OCI-LY3 (cell line): ENCODE measurements around the gene DYNLRB1.

Experiments used
- H2AFZ ChIP-seq: fragments of 200-600, 300-600 bp; shearing (Covaris generic); 2 replicates; pipeline ENCODE4 v1.6.0; 2014; ENCODE audit warnings: antibody characterized with exemption, low read depth, low read length
- H3K27ac ChIP-seq: fragments of 200-600, 300-600 bp; sonication (generic); 2 replicates; pipeline ENCODE4 v1.5.1; 2014; ENCODE audit warnings: mild to moderate bottlenecking, low read length, moderate library complexity, mixed read lengths
- H3K27me3 ChIP-seq: fragments of 200-600, 300-600 bp; sonication (generic); 2 replicates; pipeline ENCODE4 v1.6.1; 2014; ENCODE audit warnings: low read depth, low read length, mixed read lengths
- H3K36me3 ChIP-seq: fragments of 200-600, 300-600 bp; sonication (generic); replicated peaks from 2 replicates; pipeline ENCODE3; 2014; ENCODE audit warnings: low read depth, low read length, mixed read lengths
- H3K4me1 ChIP-seq: fragments of 300-600, 200-600 bp; sonication (generic); 2 replicates; pipeline ENCODE4 v1.6.1; 2014; ENCODE audit warnings: low read length, mixed read lengths
- H3K4me2 ChIP-seq: fragments of 200-600, 300-600 bp; sonication (generic); 2 replicates; pipeline ENCODE4 v1.6.1; 2014; ENCODE audit warnings: low read length, mixed read lengths
- H3K4me3 ChIP-seq: fragments of 300-600, 200-600 bp; sonication (generic); 2 replicates; pipeline ENCODE4 v1.5.1; 2014; ENCODE audit warnings: antibody characterized with exemption, mild to moderate bottlenecking, low read length, moderate library complexity
- H3K79me2 ChIP-seq: fragments of 300-600, 200-600 bp; shearing (Covaris generic); 2 replicates; pipeline ENCODE4 v1.6.1; 2014; ENCODE audit warnings: mild to moderate bottlenecking, low read length, mixed read lengths
- H3K9ac ChIP-seq: fragments of 300-600, 200-600 bp; shearing (Covaris generic); 2 replicates; pipeline ENCODE4 v1.6.0; 2014; ENCODE audit warnings: mild to moderate bottlenecking, low read length, moderate library complexity
- H3K9me3 ChIP-seq: fragments of 200-600, 300-600 bp; shearing (Covaris generic); 2 replicates; pipeline ENCODE4 v1.6.1; 2014; ENCODE audit warnings: low read length, mixed read lengths; ENCODE audit not compliant: insufficient read depth
- H4K20me1 ChIP-seq: fragments of 200-600, 300-600 bp; sonication (generic); 2 replicates; pipeline ENCODE4 v1.6.1; 2016; ENCODE audit warnings: low read length, mixed read lengths; ENCODE audit not compliant: insufficient read depth
- CTCF ChIP-seq: fragments of 200-600, 300-600 bp; sonication (generic); IDR thresholded peaks from 2 replicates; pipeline ENCODE4 v1.5.1; 2014; ENCODE audit warnings: antibody characterized with exemption, low read length, low read depth
- EZH2phosphoT487 ChIP-seq: fragments of 200-600 bp; shearing (Covaris generic); IDR thresholded peaks from 2 replicates; pipeline ENCODE4 v1.6.1; 2018; ENCODE audit warnings: antibody characterized with exemption, mixed run types, low read depth

Gene DYNLRB1

GRCh38 chr20:34574861-34575260 is 58.6 kb downstream of the DYNLRB1 start:
- no peak overlapping the region for H3K27ac ChIP-seq
- H2AFZ ChIP-seq = no peak overlapping the region
- H3K4me2 ChIP-seq = no peak overlapping the region
- H3K9ac ChIP-seq = no peak overlapping the region
- H3K27me3 ChIP-seq = no peaks in the 10 kb centered on the region
- H3K9me3 ChIP-seq = no peaks in the 10 kb centered on the region
- H3K4me1 ChIP-seq = peaks cover 1% of the 10 kb centered on the region
- H3K4me3 ChIP-seq = no peak overlapping the region
- H3K36me3 ChIP-seq = peaks cover 2% of the 10 kb centered on the region
- H3K79me2 ChIP-seq = no peaks in the 10 kb centered on the region
- no peaks in the 10 kb centered on the region for H4K20me1 ChIP-seq
- TF ChIP-seq CTCF (no peak), EZH2phosphoT487 (no peak)

- no peak overlapping the region for H3K9ac ChIP-seq
- no peaks in the 10 kb centered on the region for H3K79me2 ChIP-seq
- H3K36me3 ChIP-seq = no peaks in the 10 kb centered on the region
- H3K4me2 ChIP-seq = no peak overlapping the region
- H3K4me1 ChIP-seq = peaks cover 6% of the 10 kb centered on the region
- no peaks in the 10 kb centered on the region for H4K20me1 ChIP-seq
- TF ChIP-seq CTCF (no peak), EZH2phosphoT487 (no peak)
- no peak overlapping the region for H2AFZ ChIP-seq
- H3K9me3 ChIP-seq = no peaks in the 10 kb centered on the region
- no peak overlapping the region for H3K4me3 ChIP-seq
- H3K27ac ChIP-seq = no peak overlapping the region
- H3K27me3 ChIP-seq = no peaks in the 10 kb centered on the region
Measured at GRCh38 chr20:34575271-34575670, 59.0 kb downstream of the DYNLRB1 start.

GRCh38 chr20:34575756-34576155 is 59.5 kb downstream of the DYNLRB1 start:
- TF ChIP-seq CTCF = no peak
- TF ChIP-seq EZH2phosphoT487 = no peak
- Histone ChIP-seq H3K36me3 (peaks cover 3% of the 10 kb centered on the region), H3K9ac (no peak overlapping the region), H4K20me1 (no peaks in the 10 kb centered on the region), H3K4me2 (no peak overlapping the region), H3K4me3 (no peak overlapping the region), H3K9me3 (no peaks in the 10 kb centered on the region), H3K27ac (no peak overlapping the region), H2AFZ (no peak overlapping the region), H3K79me2 (no peaks in the 10 kb centered on the region), H3K4me1 (peaks cover 10% of the 10 kb centered on the region), H3K27me3 (no peaks in the 10 kb centered on the region)

- H3K4me2 ChIP-seq = no peak overlapping the region
- no peak overlapping the region for H2AFZ ChIP-seq
- H4K20me1 ChIP-seq = no peaks in the 10 kb centered on the region
- H3K27ac ChIP-seq = no peak overlapping the region
- peaks cover 23% of the 10 kb centered on the region for H3K4me1 ChIP-seq
- H3K79me2 ChIP-seq = no peaks in the 10 kb centered on the region
- TF ChIP-seq CTCF = no peak
- no peak for TF ChIP-seq EZH2phosphoT487
- peaks cover 10% of the 10 kb centered on the region for H3K36me3 ChIP-seq
- H3K27me3 ChIP-seq = no peaks in the 10 kb centered on the region
- H3K9me3 ChIP-seq = no peaks in the 10 kb centered on the region
- no peak overlapping the region for H3K4me3 ChIP-seq
- H3K9ac ChIP-seq = no peak overlapping the region
Measured at GRCh38 chr20:34577061-34577460, 60.8 kb downstream of the DYNLRB1 start.
